Amygdala (tissue), 56 donors: ENCODE data around the gene USP51.
A peak's percentile ranks its signal among the peaks of the same experiment; 100 is the strongest.
"Not testable (repeated sequence)": the region's sequence is repeated elsewhere in the genome, so short reads cannot be mapped to it uniquely, and the experiment has no call there.

Experiments used
- DNase-seq, 56 donors: peaks; one replicate each; lab custom pipeline; 2025; lab: John Stamatoyannopoulos, UW

The USP51 gene

DNA sequence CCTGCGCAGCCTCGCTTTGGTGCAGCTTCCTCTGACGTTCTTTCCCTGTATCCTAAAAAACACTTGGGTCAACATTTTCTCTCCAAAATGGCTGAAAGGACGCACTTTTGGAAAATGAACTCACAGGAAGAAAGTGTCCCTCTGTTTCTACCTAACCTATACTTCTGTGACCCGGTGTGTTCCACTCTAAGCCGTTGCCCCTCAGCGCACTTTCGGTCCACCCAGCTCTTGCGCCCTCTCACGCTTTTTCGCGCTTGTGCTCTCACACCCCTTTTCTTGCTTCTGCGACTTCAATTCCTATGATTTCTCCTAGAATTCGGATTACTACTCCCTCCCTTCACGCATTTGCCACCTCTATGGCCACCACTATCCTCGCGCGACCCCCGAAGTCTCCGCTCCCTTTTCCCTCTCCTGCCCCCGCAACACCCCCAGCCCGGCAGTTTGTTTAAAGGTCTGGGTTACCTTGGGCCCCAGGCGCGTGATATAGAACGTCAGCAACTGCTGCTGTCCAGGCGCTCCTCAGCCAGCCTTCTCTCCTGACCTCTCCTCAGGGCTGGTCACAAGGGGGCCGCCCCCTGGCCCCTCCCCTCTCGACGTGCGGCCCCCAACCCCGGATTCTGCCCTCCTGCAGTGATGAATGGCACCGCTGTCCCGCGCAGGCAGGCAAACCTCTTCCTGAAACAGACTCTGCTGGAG, at the start of gene USP51:
USP51 (minus strand) TSS at position 535 of the 696 bp plus-strand sequence. CDS start 909 bp downstream, outside the sequence.
- DNase-seq: peak in 43 of 56 donors; percentile 1 to 70 (median 34)

DNA sequence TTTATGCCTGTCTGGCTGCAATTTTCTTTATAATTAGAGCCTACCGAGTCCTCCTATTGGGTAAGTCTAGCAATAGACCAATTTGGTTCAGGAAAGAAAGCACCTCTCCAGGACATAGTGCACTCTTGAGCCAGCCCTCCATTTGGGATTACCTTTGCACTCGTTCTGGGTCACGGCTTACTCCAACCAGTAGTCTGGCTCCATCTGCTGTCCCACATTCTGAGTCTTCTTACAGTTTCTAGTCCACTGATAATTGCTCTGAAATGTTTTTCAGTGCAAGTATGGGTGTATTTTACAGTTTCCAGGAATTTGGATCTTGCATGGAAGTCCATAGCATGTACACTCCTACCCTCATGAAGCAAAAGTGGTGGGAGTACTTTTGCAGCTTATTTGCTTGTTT, 34.8 kb upstream of the USP51 start:
- DNase-seq: peak in 2 of 56 donors; percentile 1 to 2

DNA sequence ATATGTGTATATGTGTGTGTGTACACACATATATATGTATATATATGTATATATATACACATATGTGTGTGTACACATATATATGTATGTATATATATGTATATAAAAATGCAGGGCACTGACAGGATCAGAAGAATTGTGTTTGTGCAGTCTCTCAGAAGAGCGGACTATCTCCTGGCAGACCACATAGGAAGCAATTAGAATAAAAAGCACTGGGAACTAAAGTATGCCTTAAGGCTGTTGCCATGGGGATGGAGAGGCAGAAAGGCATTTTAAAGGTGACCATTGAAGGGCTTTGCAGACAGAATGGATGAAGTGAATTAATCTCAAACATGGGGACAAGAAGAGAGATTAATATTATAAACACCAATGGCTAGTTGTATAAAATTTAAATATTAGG, 33.7 kb upstream of the USP51 start:
- DNase-seq: no peak

DNA sequence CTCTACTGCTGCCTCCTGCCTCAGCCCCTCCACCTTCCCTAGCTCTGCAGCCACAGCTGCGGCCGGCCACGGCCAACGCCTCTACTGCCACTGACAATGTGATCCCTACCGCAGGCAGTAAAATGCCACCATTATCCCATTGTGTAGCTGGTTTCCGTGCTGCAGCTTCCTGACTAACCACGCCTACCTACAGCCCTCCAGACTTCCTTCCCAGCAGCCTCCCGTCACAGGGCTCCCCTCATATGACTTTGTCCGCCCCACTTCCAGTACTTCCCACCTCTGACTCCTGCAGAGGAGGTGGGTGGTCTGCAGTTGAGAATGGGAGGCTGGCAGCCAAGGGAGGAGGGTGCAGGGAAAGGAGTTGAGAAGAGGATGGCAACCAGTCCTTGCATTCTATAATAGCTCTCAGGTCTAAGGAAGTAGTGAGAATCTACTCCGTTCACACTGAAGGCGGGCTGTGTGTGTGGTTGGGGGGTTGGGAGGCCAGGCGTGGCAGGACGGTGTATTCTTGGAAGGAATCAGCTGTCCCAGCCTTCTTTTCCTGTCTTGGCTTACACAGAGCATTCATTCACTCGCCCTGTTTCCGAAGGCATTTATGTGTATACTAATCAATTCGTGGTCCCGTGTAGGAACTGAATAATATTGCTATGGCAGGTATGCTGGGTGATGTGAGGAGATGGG, 33.1 kb upstream of the USP51 start:
- DNase-seq: peak in 8 of 56 donors; percentile 0 to 11 (median 2)

DNA sequence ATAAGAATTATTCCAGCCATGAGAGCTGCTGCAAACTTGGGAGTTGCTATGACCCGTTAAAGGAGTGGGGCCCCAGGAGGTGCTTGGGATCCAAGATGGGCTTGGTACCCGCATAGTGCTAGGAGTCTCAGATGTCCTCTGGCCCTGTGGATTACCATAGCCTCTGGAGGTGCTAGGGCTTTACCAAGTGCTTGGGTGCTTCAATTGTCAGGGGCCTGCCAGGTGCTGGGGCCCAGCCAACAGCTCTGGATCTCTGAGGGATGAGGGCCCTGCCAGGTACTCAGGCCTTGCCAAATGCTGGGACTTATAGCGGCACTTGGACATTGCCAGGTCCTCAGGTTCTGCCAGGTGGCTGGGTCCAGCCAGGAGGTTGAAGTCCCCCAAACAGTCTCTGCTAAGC, 32.0 kb upstream of the USP51 start:
- DNase-seq: no peak

DNA sequence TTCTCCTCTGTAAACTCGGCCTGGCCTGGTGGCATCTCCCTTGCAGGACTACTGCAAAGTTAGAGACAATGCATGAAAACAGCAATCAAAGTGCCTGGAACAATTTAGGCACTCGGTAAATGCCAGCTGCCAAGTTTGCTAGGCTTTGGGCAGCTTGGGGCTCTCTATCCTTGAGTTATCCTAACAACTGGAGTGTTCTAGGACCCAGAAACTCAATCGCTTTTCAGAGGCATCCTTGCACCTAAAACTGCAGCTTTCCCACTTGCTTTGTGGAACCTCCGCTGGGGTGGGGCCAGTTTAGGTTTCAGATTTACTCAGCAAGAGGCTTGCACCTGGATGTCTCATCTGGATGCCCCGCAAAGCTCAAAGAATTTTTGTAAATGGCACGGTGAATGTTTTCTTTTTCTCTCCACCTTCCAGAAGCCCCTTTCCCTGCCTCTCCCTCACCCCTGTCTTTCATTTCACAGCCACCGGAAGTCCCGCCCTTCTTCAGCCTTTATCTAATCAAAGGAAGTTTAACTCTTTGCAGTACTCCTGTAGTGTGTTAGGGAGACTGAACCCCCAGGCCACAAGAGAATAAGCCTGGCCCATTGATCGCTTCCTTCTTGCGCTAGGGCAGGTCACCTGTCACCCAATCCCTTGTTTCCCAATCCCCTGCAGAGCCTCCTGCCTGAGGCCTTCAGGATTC, 27.3 kb upstream of the USP51 start:
- not testable (repeated sequence) for DNase-seq

DNA sequence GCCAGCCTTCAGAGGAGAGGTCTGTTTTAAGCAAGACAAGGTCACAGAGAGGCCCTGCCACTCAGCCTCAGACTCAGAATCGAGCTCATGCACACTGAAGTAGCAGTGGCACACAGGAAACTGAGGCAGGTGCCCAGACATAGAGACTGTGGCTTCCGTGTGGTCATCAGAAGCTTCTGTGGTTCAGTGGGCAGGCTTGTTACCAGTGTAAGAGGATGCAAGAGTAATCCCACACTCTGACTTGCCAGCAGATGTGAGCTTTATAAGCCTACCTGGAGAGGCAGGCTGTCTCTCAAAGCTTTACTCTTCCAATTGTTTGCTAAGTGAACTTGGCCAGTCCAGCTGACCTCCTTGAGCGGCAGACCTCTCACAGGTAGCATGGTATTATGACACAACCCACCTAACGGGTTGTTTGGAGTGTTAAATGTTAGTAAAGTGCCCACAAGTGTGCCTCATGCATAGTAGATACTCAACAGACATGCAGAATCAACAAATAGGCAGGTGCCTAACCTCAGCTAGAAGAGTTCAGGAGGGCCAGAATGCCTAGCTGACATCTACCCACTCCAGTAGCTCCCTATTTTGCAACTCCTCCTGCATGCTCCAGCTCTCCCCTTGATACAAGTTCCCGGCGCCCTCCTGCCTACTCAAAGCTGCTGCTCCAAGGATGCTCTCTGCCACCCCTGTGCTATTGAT, 23.5 kb upstream of the USP51 start:
- not testable (repeated sequence) for DNase-seq

DNA sequence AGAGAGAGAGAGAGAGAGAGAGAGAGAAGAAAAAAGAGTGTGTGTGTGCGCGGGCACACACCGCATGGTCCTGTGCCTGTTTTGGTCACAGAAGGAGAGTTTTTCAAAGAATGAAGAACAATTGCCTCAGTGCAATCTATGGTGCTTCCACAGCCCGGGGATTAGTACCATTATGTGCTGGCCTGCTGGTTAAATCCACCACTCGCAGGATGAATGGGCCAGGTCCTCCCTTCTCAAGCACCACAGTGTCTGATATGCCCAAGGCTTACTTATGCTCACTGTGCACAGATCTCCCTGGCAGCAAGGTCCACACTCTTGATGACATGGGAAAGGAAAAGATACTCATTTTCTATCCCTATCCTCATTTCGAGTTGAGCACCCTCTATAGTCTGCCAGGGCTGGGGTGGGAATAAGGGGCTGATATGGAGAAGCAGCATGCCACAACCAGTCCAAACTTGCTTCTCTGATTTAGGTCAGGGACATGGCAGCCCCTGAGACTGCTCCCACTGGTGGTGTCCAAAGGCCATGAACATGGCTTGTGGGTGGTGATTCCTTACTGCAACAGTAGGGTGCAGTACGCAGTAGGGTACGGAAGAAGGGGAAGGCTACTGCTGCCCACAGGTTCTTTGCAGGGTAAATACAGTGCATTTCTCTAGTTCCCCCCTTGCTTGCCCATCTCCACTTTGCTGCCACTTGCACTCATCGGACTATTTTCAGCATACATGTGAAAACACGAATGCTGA, 18.9 kb upstream of the USP51 start:
- not testable (repeated sequence) for DNase-seq

DNA sequence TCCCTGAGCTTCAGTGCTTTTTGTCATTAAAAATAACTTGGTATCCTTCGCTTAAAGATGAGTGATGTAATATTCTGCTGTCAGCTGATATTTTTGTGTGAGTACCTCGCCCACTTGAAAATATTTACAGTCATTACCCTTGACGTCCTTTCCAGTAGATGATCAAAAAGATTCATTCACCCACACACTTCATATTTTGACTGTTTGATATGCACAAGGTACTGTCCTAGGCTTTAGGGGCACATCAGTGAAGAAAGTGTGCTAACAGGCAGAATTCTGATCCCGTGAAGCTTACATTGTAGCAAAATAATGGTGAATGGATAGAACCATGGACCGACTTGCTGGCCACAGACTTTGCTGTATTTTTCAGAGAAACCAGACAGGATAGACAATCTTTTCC, 18.1 kb upstream of the USP51 start:
- DNase-seq: not testable (repeated sequence)

DNA sequence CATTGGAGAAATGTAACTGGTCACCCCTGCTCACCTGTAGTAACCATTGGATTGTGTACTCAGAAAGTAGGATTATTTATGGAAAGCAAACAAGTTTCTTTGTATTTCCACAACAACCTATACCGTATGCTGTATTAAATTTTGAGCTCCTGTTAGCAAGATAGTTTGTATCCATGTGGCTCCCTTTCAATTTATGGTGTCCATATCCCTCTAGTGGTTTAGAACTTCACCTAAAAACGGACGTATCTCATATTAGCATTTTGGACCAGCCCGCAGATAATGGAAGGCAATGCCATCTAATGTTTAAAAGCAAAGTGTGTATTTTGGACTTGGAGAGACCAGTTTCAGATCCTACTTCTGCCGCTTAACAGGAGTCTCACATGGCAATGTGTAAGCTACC, 17.4 kb upstream of the USP51 start:
- not testable (repeated sequence) for DNase-seq

DNA sequence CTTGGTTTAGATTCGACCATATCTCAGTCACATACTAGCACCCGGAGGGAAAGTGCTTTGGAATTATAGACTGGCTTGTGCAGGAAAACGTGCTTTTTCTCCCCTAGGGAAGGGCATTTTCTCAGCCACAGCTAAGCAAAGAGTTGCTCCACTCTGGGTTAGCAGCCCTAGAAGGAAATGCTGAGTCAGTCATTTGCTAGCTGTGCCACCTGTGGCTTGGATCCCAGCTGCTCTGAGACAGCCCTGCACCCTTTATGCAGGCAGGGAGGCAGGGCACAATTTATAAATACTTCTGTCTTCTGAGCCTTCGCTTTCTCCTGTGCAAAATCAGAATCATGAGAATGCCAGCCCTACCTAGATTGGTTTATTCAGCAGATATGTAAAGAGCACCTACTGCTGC, 1.3 kb upstream of the USP51 start:
- no peak for DNase-seq

DNA sequence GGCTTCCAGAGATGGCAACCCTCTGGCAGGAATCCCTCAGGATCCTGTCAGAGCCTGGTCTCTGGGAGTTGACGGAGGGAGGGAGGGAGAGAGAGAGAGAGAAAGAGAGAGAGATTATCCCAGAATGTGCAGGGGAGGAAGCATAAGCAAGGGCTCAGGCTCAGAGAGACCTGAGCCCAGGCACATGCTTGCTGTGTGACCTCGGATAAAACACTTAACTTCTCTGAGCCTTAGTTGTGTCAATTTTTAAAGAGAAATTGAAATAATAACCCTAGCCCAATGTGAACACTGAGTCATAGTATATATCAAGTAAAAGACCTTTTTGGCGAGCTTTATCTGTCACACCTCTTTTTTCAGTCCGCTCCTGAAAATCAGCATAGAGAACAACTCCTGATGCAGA, 473 bp upstream of the USP51 start:
- DNase-seq: no peak

DNA sequence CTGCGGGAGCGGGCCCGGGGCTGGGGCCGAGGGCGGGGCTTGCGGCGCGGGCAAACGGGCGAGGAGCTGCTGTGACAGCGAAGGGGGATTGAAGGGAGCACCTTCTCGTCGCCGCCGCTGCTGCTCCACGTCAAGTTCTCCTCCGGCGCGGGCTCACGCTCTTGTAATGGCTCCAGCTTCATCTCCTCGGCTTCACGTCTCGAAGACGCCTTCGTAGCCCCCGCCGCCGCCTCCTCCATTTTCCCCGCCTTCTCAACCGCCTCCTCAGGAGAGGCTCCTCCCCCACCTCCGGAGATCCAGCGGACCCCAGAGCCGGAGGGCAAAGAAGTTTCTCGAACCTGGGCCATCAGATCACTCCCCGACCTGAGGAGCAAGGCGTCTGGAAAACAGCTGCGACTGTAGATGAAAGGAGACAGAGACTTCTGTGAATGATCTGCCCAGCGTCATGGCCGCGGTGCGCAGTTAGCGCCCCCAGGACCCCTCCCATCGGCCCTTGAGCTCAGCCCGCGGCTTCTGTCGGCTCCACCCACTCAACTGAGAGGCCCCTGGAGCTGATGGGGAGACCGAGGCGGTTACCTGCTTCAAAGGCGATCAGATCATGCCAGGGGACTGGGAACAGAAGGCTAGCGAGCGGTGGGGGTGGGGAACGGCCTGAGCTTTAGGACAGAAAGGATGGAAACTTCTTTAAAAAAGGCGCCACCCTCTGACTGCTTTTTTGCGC, 895 bp downstream of the USP51 start:
- peak in 49 of 56 donors; percentile 5 to 82 (median 49) for DNase-seq

DNA sequence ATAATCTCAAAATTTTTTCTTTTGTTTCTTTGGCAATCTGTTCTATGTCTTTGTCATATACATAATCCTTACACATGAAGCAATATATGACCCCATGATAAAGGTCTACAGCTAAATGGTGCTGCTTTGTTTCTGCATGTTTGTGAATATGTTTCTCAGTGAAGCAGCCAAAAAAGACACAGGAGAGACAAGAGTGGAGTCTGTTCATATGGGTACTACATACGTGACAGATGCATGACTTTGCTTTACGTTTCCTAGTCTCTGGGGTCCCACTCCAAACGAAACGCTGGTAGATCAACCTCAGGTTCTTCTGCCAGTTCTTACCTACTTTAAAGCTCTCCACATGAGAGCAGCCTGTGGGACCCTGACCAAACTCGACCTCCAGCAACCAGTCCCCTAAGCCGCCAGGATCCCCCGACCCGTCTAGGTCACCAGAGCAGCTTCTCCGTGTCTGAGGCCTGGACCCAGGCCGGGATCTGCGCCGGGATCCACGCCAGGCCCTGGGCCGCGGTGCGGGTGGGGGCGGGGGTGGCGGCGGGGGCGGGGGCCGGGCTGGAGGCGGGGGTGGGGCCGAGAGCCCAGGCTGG, 1.5 kb downstream of the USP51 start:
- peak in 21 of 56 donors; percentile 5 to 69 (median 41) for DNase-seq

DNA sequence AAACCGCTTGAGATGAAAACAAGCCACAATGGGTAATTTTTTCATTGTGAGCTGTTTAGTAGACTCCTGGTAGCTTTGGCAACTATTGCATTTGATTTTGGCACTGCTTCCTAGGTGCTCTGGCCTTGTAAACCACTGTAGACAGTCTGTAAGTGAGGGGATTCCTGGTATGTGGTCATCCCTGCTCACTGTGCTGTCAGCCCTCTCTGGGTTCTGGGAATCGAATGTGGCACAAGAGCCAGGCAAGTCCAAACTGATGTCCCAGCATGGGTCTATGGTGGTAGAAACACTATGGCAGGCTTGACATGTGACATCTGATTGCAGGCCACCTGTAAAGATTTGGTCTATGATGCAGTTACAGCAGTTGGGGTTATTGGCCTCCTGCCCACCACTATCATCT, 2.5 kb downstream of the USP51 start:
- DNase-seq: peak in 9 of 56 donors; percentile 1 to 47 (median 29)

DNA sequence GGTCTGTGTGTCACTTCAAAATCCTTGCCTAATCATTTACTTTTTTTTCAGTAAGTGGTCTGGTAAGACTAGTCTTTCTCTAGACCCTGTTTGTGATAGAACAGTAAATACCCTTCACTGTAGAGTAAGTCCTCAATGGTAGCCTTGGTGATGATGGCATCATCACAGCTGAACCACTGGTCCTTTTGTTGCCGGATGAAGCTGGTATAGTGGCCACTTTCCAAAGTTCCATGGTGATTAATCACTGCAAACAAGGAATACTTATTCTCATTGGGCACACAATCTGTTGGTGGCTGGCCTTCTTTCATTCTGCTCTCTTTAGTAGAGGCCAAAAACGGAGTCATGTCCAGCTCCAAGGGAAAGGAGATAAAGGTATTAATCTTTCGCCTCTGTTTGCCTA, 2.9 kb downstream of the USP51 start:
- DNase-seq: peak in 42 of 56 donors; percentile 3 to 82 (median 38)

DNA sequence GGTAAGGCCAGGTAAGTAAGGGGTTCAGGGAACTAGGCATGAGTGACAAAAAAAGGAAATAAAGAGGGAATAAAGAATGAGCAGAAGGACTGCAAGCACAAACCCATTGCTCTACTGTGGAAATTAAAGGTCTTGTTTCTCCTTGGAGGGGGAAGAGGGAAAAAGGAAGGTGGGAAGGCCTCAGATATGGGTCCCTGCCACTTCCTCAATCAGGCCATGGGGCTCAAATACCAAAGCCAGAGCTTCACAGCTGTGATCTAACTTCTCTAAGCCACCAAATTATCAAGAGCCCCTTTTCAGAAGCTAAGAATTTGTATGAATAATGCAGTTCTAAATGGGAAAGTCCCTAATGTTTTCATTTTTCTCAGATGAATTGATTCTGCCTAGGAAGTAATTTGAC, 4.7 kb downstream of the USP51 start:
- no peak for DNase-seq

DNA sequence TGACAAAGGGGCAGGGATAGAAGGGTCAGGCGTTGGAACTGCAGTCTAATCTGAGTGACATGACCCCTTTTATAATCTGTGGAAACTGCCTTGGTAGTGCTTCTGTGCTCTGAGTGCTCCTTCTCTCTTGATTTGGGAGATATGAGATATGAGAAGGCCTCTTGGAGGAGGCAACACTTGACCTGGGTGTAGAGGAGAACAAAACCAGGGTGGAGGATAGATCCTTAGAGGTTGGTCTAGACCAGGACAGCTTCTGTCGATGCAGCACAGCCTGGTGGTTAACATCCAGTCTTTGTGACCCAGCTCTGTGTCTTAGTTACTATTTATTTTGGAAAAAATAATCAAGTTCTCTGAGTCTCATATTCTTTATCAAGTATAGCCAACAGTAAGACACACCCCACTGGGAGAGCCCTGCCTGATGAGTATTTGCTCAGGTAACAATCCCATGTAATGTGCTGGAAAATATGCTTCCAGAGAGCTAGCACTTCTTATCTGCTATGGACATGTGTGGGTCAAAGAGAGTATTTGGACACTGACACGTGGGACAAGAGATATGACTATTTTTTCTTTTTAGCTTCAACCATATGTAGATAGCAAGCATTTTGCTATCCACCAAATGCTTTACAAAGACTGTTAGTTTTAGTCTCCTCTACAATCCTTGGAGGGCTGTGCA, 9.1 kb downstream of the USP51 start:
- no peak for DNase-seq
